Right hindlimb (tissue), 1 donor: Measurements from ENCODE around the gene PNN.
"Not testable (repeated sequence)": the region's sequence is repeated elsewhere in the genome, so short reads cannot be mapped to it uniquely, and the experiment has no call there.

Source experiments
- DNase-seq: peaks from one replicate; pipeline ENCODE4 v3.0.0-alpha.2; 2018

The PNN gene

GRCh38 chr14:39181693-39182047 is 6.6 kb downstream of the PNN start:
- no peak for DNase-seq

- no peak for DNase-seq
Observed at GRCh38 chr14:39182770-39183684, 8.0 kb downstream of the PNN start.

GRCh38 chr14:39183685-39184003 is 8.6 kb downstream of the PNN start:
- not testable (repeated sequence) for DNase-seq

GRCh38 chr14:39184628-39185255 is 9.7 kb downstream of the PNN start:
- DNase-seq = no peak

GRCh38 chr14:39185256-39186049 is 10.4 kb downstream of the PNN start:
- DNase-seq = no peak

GRCh38 chr14:39186941-39187525 is 12.0 kb downstream of the PNN start:
- no peak for DNase-seq

- DNase-seq = no peak
Observed at GRCh38 chr14:39203659-39204606, 28.9 kb downstream of the PNN start.

- DNase-seq = not testable (repeated sequence)
Observed at GRCh38 chr14:39207430-39207829, 32.4 kb downstream of the PNN start.

- DNase-seq = no peak
Observed at GRCh38 chr14:39211109-39211741, 36.2 kb downstream of the PNN start.

- DNase-seq = no peak
Observed at GRCh38 chr14:39212034-39212433, 37.0 kb downstream of the PNN start.

- DNase-seq = no peak
Observed at GRCh38 chr14:39212693-39213092, 37.6 kb downstream of the PNN start.

GRCh38 chr14:39217214-39217879 is 42.3 kb downstream of the PNN start:
- no peak for DNase-seq

- no peak for DNase-seq
Observed at GRCh38 chr14:39218171-39218769, 43.2 kb downstream of the PNN start.

GRCh38 chr14:39219075-39219499 is 44.0 kb downstream of the PNN start:
- DNase-seq = no peak

GRCh38 chr14:39220473-39220872 is 45.4 kb downstream of the PNN start:
- DNase-seq = not testable (repeated sequence)

GRCh38 chr14:39228044-39228443 is 53.0 kb downstream of the PNN start:
- DNase-seq = no peak

- DNase-seq = no peak
Observed at GRCh38 chr14:39228509-39229221, 53.6 kb downstream of the PNN start.

- DNase-seq = no peak
Observed at GRCh38 chr14:39229222-39229543, 54.1 kb downstream of the PNN start.

GRCh38 chr14:39229601-39230110 is 54.6 kb downstream of the PNN start:
- no peak for DNase-seq
